Measurements from ENCODE around the gene MGLL. TPM values are rescaled to one million over a fixed set of nuclear protein-coding genes. Genes with fewer than 3 reads are reported as not detected.

The MGLL gene
- total RNA-seq, 1 donor from 2014 or later: 61.0 TPM

- no peak for DNase-seq (ENCODE audit: low spot score)
- no peak for TF ChIP-seq CTCF (IDR thresholded peaks at IDR 0.05)
- Mint-ChIP-seq H3K4me1 (ENCODE audit: low read depth) (peaks cover 19% of the 10 kb centered on the region), H3K36me3 (ENCODE audit: low read depth) (peaks cover 12% of the 10 kb centered on the region), H3K27me3 (ENCODE audit: low read depth) (no peaks in the 10 kb centered on the region), H3K4me3 (ENCODE audit: unreplicated experiment) (no peak overlapping the region), H3K27ac (ENCODE audit: unreplicated experiment) (no peak overlapping the region), H3K9me3 (ENCODE audit: low read depth) (no peaks in the 10 kb centered on the region)
Observed at GRCh38 chr3:127720985-127721935, 101.1 kb downstream of the MGLL start.

GRCh38 chr3:127720161-127720823, 102.0 kb downstream of the MGLL start:
- H3K4me3 Mint-ChIP-seq (ENCODE audit: unreplicated experiment): no peak overlapping the region
- H3K4me1 Mint-ChIP-seq (ENCODE audit: low read depth): peaks cover 19% of the 10 kb centered on the region
- no peak for DNase-seq (ENCODE audit: low spot score)
- H3K36me3 Mint-ChIP-seq (ENCODE audit: low read depth): peaks cover 15% of the 10 kb centered on the region
- no peaks in the 10 kb centered on the region for H3K9me3 Mint-ChIP-seq (ENCODE audit: low read depth)
- no peak overlapping the region for H3K27ac Mint-ChIP-seq (ENCODE audit: unreplicated experiment)
- no peak for TF ChIP-seq CTCF (IDR thresholded peaks at IDR 0.05)
- no peaks in the 10 kb centered on the region for H3K27me3 Mint-ChIP-seq (ENCODE audit: low read depth)

GRCh38 chr3:127719369-127719768, 102.9 kb downstream of the MGLL start:
- Mint-ChIP-seq H3K9me3 (ENCODE audit: low read depth) (no peaks in the 10 kb centered on the region), H3K4me1 (ENCODE audit: low read depth) (peaks cover 20% of the 10 kb centered on the region), H3K4me3 (ENCODE audit: unreplicated experiment) (no peak overlapping the region), H3K27me3 (ENCODE audit: low read depth) (no peaks in the 10 kb centered on the region), H3K27ac (ENCODE audit: unreplicated experiment) (no peak overlapping the region), H3K36me3 (ENCODE audit: low read depth) (peaks cover 13% of the 10 kb centered on the region)
- no peak for TF ChIP-seq CTCF (IDR thresholded peaks at IDR 0.05)
- no peak for DNase-seq (ENCODE audit: low spot score)

DNA sequence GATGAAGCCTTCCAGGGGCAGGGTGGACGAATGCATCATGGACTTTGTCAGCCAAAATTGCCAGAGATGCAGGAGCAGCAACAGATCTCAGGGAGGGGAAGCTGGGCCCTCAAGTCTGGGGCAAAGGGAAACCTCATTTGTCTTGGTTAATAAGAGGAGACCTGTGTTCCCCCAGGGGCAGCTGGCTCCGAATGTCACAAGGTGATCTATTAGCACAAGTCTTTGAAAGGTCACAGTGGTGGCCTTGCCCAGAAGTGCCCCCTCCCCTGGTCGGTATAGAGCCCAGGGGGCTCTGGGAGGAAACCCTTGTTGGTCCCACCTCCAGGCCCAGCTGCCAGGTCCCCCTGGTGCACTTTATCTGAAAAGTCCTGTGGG, 103.4 kb downstream of the MGLL start:
- Mint-ChIP-seq H3K36me3 (ENCODE audit: low read depth) (peaks cover 13% of the 10 kb centered on the region), H3K4me3 (ENCODE audit: unreplicated experiment) (no peak overlapping the region), H3K27me3 (ENCODE audit: low read depth) (no peaks in the 10 kb centered on the region), H3K9me3 (ENCODE audit: low read depth) (no peaks in the 10 kb centered on the region), H3K4me1 (ENCODE audit: low read depth) (peaks cover 25% of the 10 kb centered on the region), H3K27ac (ENCODE audit: unreplicated experiment) (no peak overlapping the region)
- no peak for TF ChIP-seq CTCF (IDR thresholded peaks at IDR 0.05)
- no peak for DNase-seq (ENCODE audit: low spot score)

DNA sequence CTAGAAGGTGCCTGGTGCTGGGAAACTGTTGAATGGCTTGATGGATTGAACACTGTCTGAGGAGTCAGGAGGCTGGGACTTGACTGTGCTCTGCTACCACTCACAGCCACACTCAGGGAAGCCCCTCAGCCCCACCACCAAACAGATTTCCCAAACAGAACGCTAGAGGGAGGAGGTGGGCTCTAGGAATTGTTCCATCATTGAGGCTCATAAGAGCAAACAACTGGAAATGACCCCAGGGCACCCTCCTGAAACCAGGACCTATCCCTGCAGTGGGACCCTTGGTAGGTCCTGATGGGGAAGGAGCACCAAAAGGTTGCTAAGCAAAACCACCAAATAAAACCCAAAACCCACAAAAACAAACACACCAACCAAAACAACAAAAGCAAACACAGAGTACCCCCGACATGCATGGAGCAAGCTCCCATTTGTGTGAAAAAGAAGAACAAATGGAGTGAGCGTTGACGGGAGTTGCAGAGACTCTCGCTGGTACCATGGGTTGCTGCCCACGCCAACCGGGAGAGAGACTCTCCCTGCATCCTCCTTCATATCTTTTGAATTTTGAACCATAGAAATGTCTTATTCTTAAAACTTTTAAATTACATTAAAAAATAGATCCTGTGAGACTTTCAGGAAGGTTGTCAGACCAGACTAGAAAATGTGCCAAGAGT, 103.9 kb downstream of the MGLL start:
- Mint-ChIP-seq H3K27ac (ENCODE audit: unreplicated experiment) (no peak overlapping the region), H3K9me3 (ENCODE audit: low read depth) (no peaks in the 10 kb centered on the region), H3K4me1 (ENCODE audit: low read depth) (peaks cover 26% of the 10 kb centered on the region), H3K36me3 (ENCODE audit: low read depth) (peaks cover 13% of the 10 kb centered on the region), H3K4me3 (ENCODE audit: unreplicated experiment) (no peak overlapping the region), H3K27me3 (ENCODE audit: low read depth) (no peaks in the 10 kb centered on the region)
- DNase-seq (ENCODE audit: low spot score): no peak
- TF ChIP-seq CTCF (IDR thresholded peaks at IDR 0.05): no peak
